HG03064 (cell line): ENCODE data around the gene PREX1.

Experiments
- ATAC-seq: cut with Tn5 transposase; IDR thresholded peaks from one replicate; pipeline ENCODE4 v1.9.1; 2021; ENCODE audit warnings: low read depth; ENCODE audit not compliant: unreplicated experiment

PREX1 gene

DNA sequence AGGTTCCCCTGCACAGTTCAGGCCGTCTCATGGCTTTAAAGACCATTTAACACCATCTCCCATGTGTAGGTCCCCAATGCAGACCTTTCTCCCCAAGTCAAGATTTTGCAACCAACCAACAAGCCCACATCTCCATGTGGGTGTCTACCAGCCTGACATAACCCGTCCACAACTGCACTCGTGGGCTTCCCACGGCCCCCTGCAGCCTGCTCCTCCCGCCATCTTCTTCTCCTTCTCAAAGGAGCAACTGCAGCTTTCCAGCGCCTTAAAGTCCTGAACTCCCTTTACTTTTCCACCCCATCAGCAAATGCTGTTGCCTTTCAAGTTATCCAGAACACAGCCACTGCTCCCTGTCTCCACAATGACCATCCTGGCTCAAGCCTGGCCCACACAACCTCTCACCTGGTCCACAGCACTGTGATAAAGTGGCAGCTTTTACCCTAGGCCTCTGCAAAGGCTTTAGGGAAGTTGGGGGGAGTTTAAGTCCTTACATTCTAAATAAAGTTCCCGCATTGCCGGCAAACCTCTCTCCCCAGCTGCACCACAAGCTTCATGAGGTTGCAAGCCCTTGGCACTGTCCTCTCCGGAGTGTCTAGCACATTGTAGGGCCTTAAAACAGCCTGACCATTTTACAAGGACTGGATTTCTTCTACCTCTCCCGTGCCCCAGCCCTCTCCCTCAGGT is 140.5 kb downstream of the PREX1 start:
- no peak for ATAC-seq

DNA sequence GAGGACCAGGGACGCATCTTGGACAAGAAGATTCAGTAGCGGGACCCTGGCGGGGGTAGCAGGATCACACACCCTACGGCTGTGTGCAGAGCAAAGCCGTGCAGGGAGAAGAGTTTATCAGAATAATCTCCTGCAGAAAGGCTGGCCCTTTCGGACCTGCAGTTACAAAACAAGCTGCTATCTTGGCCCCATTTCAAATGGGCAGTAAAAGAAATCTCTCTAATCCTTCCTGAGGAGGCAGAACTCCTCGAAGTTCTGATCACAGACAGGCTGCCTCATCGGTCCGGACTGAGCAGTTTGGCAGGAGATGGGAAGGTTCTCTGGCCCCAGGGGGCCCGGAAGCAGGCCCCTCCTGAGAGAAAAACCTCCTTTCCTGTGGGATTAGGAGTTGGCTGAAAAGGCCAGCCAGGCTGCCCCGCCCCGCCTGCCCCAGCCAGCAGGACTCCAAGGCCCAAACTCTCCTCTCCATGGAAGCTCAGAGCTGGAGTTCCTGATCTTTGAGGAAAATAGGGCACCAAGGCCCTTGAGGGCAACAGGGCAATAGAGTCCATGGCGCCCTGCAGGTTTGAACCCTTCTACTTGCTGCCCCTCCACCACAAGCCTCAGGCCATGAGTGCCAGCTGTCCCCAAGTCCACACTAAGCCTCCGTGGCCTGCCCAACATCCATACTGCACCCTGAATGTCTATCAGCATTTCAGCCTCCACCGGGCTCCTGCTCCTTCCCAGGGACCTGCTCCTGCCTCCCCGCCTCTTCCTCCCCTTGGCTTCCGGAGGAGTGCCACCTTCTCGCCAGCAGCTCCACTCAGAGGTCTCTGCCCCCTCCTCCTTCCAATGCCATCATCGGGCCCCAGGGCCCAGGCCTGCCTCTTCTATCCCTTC is 141.3 kb downstream of the PREX1 start:
- ATAC-seq: no peak

DNA sequence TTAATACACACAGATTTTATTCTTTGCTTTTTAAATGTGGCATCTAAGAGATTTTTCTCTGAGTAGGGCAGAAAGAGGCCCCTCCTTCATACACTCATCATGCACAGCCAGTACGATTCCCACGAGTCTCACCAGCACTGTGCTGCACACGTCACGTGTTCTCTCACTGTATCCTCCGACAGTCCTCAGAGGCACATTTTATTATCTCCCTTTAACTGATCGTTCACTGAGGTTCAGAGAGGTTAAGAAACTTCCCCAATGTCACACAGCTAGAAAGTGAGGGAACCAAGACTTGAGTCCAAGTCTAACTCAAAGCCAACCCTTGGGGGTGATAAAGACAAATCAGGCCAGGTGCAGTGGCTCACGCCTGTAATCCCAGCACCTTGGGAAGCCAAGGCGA is 142.5 kb downstream of the PREX1 start:
- no peak for ATAC-seq

DNA sequence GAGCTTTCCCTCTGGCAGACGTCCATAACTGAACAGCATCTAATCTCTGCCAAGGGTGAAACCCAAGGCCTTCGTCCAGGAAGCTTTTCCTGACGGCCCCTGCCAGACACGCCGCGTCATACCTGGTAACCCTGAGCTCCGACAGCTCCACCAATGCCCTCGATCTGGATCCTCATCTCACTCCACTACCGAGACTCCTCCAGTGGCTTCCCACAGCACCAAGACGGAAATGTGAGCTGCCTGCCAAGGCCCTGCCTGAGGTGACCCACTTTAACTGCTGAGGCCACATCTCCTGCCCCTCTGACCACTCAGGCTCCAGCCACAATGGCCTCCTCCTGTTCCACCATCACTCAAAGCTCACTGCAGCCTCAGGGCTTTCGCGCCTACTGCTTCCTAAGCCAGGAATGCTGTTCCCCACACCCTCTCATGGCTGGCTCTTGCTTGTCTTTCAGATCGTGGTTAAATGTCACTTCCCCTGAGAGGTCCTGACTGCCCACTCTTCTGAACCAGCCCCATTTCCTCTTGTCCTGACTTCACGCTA is 143.2 kb downstream of the PREX1 start:
- no peak for ATAC-seq

DNA sequence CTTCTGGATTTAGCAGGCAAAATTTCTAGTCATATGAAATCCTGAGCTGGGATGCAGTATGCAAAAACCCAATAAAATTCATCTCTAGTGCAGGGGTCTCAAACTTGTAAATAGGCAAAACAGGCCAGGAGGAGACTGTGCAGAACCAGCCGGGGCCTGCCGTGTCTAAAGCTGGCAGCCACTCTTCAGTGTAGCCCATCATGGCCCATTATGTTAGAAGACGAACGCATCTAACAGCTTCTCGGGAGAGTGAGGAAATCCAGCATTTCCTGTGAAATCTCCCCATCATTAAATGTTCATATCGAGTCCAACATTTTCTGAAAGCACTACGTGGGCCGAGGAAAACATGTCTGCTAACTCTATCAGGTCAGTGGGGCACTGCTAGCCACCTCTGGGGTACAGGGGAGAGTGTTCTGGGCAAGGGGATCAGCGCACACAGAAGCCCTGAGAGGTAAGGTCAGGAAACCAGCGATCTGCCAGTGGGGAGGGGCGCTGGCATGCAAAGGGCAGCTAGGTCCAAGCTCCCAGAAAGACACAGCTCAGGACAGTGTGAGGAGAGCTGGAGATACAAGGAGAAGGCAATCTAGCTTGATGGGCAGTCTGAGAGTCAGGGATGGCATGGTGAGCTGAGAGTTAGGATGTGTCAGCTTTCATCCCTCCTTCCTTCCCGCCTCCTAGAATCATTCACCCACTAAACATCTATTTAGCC is 144.2 kb downstream of the PREX1 start:
- ATAC-seq: no peak

DNA sequence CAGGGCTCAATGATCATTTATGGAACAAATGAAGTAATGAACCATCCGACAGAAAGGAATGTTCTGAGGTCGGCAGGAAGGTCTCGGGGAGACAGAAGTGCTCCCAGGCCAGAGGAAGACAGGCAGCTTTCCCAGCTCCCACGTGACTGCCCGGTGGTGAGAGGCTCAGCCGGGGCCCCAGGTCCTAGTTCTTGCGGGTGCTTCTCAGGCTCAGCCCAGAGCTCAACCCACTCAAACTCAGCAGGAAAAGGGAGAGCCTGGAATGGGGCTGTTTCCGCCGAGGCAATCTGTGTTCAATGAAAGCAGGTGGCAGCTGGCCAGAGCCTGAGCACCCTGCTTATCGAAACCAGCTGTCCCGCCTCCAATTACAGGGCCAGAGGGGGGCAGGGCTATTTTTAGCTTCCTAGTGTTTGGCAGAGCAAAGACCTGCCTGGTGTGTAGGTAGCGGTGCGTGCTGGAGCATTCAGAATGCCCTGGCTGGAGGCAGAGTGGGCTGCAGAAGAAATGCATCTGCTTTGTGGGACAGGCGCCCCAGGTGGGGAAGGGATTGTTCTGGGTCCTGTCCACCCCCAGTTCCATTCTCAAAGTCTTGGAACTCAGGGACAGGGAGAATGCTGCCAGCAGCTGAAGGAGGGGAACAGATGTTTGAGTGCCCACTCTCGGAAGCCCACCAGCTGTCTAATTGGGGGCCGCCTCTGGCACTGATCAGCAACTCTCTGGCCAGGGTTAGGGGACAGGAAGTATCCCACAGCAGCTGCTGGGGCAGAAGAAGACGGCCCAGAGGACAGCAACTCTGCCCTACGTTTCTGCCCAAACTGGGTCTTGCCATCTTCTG is 145.1 kb downstream of the PREX1 start:
- ATAC-seq: no peak

DNA sequence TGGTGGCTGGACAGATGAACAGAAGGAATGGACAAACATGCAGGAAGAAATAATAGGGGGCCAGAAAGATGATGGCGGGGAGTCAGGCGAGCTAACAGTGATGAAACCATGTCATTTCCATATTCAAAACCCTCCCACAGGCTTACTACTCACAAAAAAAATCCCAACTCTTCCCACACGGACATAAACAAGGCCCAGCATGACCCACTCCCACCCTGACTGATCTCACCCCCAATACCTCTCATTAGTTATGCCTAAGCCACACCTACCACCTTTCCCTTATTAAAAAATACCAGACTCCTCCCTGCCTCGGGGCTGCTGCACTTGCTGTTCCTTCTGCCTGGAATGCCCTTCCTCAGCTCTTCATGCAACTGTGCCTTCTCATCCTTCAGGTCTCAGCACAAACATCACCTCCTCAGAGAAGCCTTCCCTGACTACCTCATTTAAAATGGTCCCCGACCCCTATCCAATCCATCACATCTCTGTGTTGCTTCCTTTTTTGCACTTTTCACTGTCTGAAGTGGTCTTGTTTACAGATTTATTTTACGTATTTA is 145.8 kb downstream of the PREX1 start:
- ATAC-seq: no peak

DNA sequence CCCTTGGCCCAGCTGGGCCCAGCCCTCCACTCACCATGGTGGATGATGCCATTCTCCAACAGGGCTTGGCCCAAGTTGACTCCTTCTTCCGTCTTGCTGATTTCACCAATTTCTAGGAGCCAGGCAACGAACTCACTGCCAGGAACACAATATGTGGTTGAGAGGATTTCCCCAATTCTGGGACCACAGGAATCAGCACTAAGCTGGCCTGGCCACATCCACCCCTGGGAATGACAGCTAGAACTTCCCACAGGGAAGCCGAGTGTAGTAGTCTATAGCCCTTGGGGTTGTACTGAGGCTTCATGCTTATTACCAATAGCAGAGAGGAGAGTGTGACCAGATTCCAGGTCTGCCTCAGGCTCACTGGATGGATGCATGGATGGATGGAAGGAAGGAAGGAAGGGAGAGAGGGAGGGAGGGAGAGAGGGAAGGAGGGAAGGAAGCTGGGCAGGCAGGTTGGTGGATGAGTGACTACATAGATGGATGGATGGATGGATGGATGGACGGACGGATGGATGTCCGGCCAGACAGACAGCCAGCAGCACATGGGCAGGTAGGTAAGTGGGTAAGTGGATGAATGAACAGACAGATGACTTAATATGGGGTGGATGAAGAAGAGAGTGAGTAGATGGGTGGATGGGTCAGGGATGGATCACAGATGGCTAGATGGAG is 146.5 kb downstream of the PREX1 start:
- ATAC-seq: no peak

DNA sequence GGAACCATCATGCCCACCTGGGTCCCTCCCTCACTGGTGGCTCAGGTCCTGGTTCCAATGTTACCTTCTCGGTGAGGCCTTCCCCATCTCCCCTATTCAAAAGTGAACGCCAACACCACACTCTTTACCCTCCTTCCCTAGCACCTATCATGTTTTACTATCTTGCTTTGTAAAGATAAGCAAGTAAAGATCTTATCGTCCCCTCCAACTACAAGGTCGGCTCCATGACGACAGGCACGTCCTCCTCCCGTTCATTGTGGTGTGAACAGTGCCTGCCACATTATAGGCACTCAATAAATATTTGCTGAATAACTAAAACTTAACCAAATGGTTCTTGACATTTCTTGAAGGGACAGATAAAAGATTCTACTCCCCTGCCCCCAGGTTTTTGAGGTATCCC is 147.1 kb downstream of the PREX1 start:
- no peak for ATAC-seq

DNA sequence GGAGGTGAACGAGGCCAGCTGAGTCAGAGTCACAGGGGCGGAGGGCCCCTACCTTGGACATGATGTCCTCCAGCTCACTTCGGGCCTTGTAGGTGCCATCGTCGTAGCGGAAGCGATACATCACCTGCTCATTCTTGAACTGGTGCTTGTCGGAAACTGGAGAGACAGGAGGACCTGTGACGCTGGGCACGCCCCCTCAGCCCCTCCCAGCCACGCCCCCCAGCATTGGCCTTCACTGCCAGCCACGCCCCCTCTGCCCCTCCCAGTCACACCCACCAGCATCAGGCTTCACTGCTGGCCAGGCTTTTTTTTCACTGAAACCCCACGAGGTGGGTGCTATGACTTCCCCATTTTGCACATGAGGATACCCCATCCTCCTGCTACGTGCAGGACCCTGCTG is 148.2 kb downstream of the PREX1 start:
- ATAC-seq: no peak

DNA sequence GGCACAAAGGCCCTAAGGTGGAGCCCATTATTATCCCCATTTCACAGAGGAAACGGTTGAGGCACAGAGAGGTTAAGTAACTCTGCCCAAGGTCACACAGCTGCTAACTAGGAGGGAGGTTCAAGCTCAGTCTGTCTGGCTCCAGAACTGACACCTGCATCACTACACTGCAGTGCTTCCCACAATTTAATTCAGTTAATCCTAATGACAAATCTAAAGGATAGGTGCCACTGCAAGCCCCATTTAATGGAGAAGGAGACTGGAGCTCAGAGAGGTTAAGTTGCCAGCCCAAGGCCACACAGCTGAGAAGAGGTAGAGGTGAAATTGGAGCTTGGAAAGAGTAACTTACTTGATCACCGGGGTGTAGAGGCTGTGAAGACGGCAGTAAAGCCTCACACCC is 148.8 kb downstream of the PREX1 start:
- ATAC-seq: no peak

DNA sequence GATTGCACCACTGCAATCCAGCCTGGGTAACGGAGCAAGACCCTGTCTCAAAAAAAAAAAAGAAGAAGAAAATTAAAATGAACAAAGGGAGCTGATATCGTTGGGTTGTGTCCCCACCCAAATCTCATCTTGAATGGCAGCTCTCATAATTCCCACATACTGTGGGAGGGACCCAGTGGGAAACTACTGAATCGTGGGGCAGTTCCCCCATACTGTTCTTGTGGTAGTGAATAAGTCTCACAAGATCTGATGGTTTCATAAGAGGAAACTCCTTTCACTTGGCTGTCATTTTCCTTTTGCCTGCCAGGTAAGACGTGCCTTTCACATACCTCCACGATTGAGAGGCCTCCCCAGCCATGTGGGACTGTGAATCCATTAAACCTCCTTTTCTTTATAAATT is 149.4 kb downstream of the PREX1 start:
- no peak for ATAC-seq

DNA sequence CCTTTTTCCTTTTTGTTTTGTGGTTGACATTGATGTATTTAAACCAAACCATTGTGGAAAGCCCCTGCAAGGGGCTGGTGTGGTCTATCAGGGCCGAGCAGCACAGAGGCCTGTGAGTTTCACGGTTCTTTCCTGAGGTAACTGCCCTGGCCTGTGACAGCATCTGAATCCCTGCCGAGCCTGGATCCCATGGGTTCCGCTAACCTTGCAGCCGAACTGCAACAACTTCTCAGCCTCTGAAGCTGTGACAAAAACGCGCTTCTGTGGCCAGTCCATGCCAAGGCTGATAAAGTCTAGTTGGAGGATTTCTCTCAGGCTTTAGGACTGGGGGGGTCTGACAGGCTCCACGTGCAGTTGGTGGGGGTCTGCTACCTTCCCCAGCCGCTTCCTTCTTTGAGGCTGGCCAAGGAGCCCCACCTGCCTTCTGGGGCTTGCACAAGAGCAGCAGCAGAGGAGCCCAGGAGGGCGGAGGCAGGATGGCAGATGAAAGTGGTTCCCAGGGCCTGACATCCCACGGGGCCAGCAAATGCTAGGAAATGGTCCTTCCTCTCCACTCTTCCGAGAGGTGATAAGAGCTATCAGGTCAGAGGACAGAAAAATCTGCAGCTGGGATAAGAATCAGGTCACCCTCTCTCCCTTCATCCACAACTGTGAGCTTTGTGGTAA is 150.9 kb downstream of the PREX1 start:
- no peak for ATAC-seq

DNA sequence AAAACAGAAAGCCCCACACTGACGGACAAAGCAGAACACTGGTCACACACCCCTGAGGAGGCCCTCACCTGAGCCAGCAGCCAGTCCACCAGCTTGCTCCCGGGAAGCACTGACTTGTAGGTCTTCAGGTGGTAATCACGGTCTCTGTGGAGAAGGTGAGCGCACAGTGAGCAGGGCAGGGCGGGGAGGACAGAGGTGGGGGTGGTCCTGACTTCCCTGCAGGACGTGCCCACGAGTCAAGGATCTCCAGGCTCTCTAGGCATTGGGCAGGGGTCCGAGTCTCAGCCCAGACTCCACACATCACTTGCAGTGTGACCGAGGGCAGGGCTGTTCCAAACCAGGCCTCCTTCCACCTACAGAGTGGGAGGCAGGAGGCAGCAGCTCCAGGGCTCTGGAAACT is 151.7 kb downstream of the PREX1 start:
- ATAC-seq: no peak

DNA sequence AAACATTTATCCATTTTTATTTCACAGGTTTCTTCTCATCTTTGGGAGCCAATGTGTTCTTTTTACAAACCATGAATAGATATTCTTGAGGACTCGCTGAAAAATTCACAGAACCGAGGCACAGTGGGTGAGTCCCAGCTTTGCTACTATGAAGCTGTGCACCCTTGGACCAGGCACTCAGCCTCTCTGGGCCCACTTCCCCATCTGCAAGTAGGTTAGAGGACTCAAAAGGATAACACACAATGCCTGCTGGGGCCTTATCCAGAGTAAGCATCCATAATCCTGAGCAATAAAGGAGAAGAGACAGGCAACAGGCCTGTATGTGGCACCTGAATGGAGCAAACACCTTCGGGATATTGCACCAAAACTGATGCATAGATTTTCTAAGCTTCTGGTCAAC is 153.3 kb downstream of the PREX1 start:
- no peak for ATAC-seq

DNA sequence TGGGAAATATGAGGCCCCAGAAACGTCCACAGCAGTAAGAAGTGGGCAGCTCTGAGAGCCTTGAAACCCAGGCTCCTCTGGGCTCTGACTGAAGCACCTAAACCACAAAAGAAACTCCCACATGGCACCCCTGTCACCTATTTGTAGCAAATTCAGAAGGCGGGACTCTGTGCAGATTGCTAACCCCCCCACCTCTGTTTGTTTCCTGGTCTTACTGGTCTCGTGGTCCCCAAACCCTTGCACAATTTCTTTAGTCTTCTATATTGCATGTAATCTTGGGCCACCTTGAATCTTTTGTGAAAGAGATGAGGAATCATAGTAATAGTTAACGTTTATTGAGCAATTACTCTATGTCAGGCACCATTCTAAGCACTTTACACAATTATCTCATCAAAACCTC is 154.3 kb downstream of the PREX1 start:
- ATAC-seq: no peak

DNA sequence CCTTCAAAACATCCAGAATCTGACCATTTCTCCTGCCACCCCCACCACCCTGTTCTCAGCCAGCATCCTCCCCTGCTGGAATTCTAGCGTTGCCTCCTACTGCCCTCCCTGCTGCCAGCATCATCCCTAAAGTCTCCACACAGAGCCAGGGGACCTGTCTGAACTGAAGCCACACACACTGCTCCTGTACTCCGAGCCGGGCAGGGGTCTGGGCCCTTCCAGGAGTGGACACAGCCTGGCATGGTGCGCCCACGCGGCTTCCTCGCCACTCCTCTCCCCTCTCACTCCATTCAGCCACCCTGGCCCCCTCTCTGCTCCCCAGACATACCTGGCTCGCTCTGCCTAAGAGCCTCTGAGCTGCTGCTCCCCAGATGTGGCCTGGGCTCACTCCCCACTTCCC is 155.5 kb downstream of the PREX1 start:
- ATAC-seq: no peak

DNA sequence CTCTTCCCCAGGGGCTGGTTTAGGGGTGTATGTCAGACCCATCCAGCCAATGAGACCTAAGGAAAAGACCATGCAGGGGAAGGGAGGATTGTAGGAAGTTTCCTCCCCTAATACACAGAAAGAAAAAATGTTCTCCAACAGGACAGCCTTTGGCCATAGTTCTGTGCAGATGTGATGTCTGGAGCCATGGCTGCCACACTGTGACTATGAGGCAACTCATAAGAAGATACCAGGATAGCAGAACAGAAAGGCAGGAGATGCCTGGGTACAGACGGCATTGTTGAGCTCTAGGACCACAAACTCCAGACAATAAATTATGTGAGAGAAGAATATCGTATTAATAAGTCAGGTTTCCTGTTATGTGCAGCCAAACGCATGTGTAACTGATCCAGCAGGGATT is 156.7 kb downstream of the PREX1 start:
- ATAC-seq: no peak
